PC-3 (cell line): Measurements from ENCODE around the gene FAM161A.

Experiments used
- EZH2 ChIP-seq: fragments of 300-600 bp; sonication (generic); IDR thresholded peaks from one replicate; pipeline ENCODE4 v1.6.1; 2017; ENCODE audit warnings: antibody characterized with exemption, mild to moderate bottlenecking, low read length; ENCODE audit not compliant: unreplicated experiment
- EZH2phosphoT487 ChIP-seq: fragments of 300-600 bp; sonication (generic); IDR thresholded peaks from 2 replicates; pipeline ENCODE4 v1.6.1; 2018; ENCODE audit warnings: mild to moderate bottlenecking, antibody characterized with exemption, low read length, borderline replicate concordance
- TF ChIP-seq, protein P1 (sequence below): fragments of 300-600 bp; sonication (generic); conservative IDR thresholded peaks from 2 replicates; pipeline ENCODE4 v1.5.1; 2017; ENCODE audit warnings: antibody characterized with exemption, low read depth, mild to moderate bottlenecking, low read length

DNA sequence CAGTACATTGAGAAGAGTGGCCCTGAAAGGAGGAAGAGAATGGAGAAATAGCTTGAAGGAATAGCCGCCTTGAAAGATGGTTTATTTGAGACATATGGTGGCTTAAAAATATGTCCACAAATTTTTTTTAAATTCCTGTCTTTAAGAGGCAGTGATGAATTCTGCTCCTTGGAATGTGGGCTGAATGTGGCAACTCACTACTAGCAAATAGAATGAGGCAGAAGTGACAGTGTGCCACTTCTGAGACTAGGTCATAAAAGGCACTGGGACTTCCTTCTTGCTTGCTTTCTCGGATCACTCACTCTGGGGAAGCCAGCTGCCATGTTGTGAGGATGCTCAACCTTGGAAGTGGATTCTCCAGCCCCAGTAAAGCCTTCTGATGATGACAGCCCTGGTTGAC is 67.0 kb downstream of the FAM161A start:
- TF ChIP-seq, protein P1, sequence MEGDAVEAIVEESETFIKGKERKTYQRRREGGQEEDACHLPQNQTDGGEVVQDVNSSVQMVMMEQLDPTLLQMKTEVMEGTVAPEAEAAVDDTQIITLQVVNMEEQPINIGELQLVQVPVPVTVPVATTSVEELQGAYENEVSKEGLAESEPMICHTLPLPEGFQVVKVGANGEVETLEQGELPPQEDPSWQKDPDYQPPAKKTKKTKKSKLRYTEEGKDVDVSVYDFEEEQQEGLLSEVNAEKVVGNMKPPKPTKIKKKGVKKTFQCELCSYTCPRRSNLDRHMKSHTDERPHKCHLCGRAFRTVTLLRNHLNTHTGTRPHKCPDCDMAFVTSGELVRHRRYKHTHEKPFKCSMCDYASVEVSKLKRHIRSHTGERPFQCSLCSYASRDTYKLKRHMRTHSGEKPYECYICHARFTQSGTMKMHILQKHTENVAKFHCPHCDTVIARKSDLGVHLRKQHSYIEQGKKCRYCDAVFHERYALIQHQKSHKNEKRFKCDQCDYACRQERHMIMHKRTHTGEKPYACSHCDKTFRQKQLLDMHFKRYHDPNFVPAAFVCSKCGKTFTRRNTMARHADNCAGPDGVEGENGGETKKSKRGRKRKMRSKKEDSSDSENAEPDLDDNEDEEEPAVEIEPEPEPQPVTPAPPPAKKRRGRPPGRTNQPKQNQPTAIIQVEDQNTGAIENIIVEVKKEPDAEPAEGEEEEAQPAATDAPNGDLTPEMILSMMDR: no peak
- TF ChIP-seq EZH2 (no peak), EZH2phosphoT487 (no peak)
